ENCODE results near the gene MBD3.
"Not testable (repeated sequence)": the region's sequence is repeated elsewhere in the genome, so short reads cannot be mapped to it uniquely, and the experiment has no call there.

MBD3 gene

GRCh38 chr19:1551068-1552040 is 41.3 kb downstream of the MBD3 start:
- TF ChIP-seq GLIS1 (tag by site-specific recombination; IDR thresholded peaks at IDR 0.05) (0 out of 2 replicates have a peak, but pooled peaks have one; percentile 9), ZNF843 (tag by site-specific recombination; IDR thresholded peaks at IDR 0.05) (no peak)
- no peaks in the 10 kb centered on the region for H3K4me1 ChIP-seq (ENCODE audit: control insufficient read depth, insufficient read depth, low read length)
- POLR2A ChIA-PET = no interaction called here
- H3K9me3 ChIP-seq (ENCODE audit: control insufficient read depth, insufficient read depth, low read depth, low read length) = no peaks in the 10 kb centered on the region
- no peak overlapping the region for H3K4me3 ChIP-seq (ENCODE audit: low read depth, low read length)
- CTCF ChIA-PET = interaction anchor here (0.6 to 1.3 kb wide), 3 partner anchors 121 to 525 kb away, joined by 3 to 5 read pairs (median 3); no protein-coding TSS in a partner anchor
- H3K36me3 ChIP-seq (ENCODE audit: control insufficient read depth in 2 of 2, insufficient read depth in 1 of 2, low read length in 2 of 2) = peaks cover 0 to 6% of the 10 kb centered on the region in 2 experiments; a peak in 1 of 3 replicates
- H3K27ac ChIP-seq (ENCODE audit: extremely low read depth, low read depth, low read length) = no peak overlapping the region

DNA sequence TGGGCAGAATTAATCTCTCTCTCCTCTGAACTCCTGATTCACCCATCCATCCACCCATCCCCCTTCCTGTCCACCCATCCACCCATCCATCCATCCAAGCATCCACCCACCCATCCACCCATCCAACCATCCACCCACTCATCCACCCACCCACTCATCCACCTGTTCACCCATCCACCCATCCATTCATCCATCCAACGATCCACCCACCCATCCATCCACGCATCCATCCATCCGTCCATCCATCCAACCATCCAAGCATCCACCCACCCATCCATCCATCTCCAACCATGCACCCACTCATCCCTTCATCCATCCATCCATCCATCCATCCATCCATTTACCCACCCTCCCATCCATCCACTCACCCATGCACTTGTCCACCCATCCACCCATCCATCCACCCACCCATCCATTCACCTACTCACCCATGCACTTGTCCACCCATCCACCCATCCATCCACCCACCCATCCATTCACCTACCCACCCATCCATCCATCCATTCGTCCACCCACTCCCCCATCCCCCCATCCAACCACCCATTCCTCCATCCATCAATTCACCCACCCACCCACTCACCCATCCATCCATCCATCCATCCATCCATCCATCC is 43.2 kb downstream of the MBD3 start:
- TF ChIP-seq ZNF707 (tag by site-specific recombination; IDR thresholded peaks at IDR 0.05) (0 out of 2 replicates have a peak, but pooled peaks have one; percentile 27), ZNF140 (tag by site-specific recombination; IDR thresholded peaks at IDR 0.05) (no peak), KLF1 (tag by site-specific recombination; IDR thresholded peaks at IDR 0.05) (peak; percentile 46; the same call in 1 of the 2 replicates), SCRT2 (tag by site-specific recombination; IDR thresholded peaks at IDR 0.05) (peak; percentile 46), EGR2 (tag by site-specific recombination; IDR thresholded peaks at IDR 0.05; ENCODE audit: low read depth) (peak; percentile 99), ZFHX2 (tag by site-specific recombination; conservative IDR thresholded peaks at IDR 0.05) (peak; percentile 97), ZNF501 (tag by site-specific recombination; IDR thresholded peaks at IDR 0.05) (no peak), ZNF24 (tag by site-specific recombination; IDR thresholded peaks at IDR 0.05) (no peak), ZNF366 (tag by site-specific recombination; conservative IDR thresholded peaks at IDR 0.05) (peak; percentile 98), KLF8 (tag by site-specific recombination; IDR thresholded peaks at IDR 0.05) (peak; percentile 37; the same call in 1 of the 2 replicates), ZBTB17 (tag by site-specific recombination; IDR thresholded peaks at IDR 0.05) (peak; percentile 89)
- TF ChIP-seq, protein P1, sequence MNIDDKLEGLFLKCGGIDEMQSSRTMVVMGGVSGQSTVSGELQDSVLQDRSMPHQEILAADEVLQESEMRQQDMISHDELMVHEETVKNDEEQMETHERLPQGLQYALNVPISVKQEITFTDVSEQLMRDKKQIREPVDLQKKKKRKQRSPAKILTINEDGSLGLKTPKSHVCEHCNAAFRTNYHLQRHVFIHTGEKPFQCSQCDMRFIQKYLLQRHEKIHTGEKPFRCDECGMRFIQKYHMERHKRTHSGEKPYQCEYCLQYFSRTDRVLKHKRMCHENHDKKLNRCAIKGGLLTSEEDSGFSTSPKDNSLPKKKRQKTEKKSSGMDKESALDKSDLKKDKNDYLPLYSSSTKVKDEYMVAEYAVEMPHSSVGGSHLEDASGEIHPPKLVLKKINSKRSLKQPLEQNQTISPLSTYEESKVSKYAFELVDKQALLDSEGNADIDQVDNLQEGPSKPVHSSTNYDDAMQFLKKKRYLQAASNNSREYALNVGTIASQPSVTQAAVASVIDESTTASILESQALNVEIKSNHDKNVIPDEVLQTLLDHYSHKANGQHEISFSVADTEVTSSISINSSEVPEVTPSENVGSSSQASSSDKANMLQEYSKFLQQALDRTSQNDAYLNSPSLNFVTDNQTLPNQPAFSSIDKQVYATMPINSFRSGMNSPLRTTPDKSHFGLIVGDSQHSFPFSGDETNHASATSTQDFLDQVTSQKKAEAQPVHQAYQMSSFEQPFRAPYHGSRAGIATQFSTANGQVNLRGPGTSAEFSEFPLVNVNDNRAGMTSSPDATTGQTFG (tag by site-specific recombination; IDR thresholded peaks at IDR 0.05; ENCODE audit: borderline replicate concordance) = 0 out of 2 replicates have a peak, but pooled peaks have one; percentile 39
- CTCF ChIA-PET = no interaction called here

GRCh38 chr19:1540365-1540925 is 52.2 kb downstream of the MBD3 start:
- H3K4me3 ChIP-seq (ENCODE audit: low read depth, low read length) = no peak overlapping the region
- no peaks in the 10 kb centered on the region for H3K9me3 ChIP-seq (ENCODE audit: control insufficient read depth, insufficient read depth, low read depth, low read length)
- CTCF ChIA-PET = interaction anchor here (0.6 to 0.7 kb wide), 2 partner anchors 208 to 312 kb away, joined by 3 to 5 read pairs; no protein-coding TSS in a partner anchor
- POLR2A ChIA-PET = no interaction called here
- H3K4me1 ChIP-seq (ENCODE audit: control insufficient read depth, insufficient read depth, low read length) = no peaks in the 10 kb centered on the region
- H3K27ac ChIP-seq (ENCODE audit: extremely low read depth, low read depth, low read length) = no peak overlapping the region
- no peaks in the 10 kb centered on the region for H3K36me3 ChIP-seq (ENCODE audit: control insufficient read depth in 2 of 2, insufficient read depth in 1 of 2, low read length in 2 of 2)
- no peak for TF ChIP-seq BCL11A (tag by site-specific recombination; IDR thresholded peaks at IDR 0.05; ENCODE audit: low read depth)
- no peak for TF ChIP-seq ZNF623 (tag by site-specific recombination; IDR thresholded peaks at IDR 0.05)
- TF ChIP-seq ZNF830 (tag by site-specific recombination; IDR thresholded peaks at IDR 0.05; ENCODE audit: low read depth) = no peak
- no peak for TF ChIP-seq ZNF155 (tag by site-specific recombination; IDR thresholded peaks at IDR 0.05)
- no peak for TF ChIP-seq ZNF747 (tag by site-specific recombination; IDR thresholded peaks at IDR 0.05)
- TF ChIP-seq ZNF175 (tag by site-specific recombination; IDR thresholded peaks at IDR 0.05) = no peak
- no peak for TF ChIP-seq ZNF184 (tag by site-specific recombination; IDR thresholded peaks at IDR 0.05)
- no peak for TF ChIP-seq ZNF239 (tag by site-specific recombination; IDR thresholded peaks at IDR 0.05)

More for the DNA sequence above, 43.2 kb downstream of the MBD3 start:
- Histone ChIP-seq H3K4me3 (ENCODE audit: low read depth, low read length) (no peak overlapping the region), H3K36me3 (ENCODE audit: control insufficient read depth in 2 of 2, insufficient read depth in 1 of 2, low read length in 2 of 2) (peaks cover 0 to 4% of the 10 kb centered on the region in 2 experiments; a peak in 1 of 3 replicates), H3K27ac (ENCODE audit: extremely low read depth, low read depth, low read length) (no peak overlapping the region), H3K4me1 (ENCODE audit: control insufficient read depth, insufficient read depth, low read length) (no peaks in the 10 kb centered on the region), H3K9me3 (ENCODE audit: control insufficient read depth, insufficient read depth, low read depth, low read length) (no peaks in the 10 kb centered on the region)
- POLR2A ChIA-PET = no interaction called here

- not testable (repeated sequence) for H3K27ac ChIP-seq (ENCODE audit: extremely low read depth, low read depth, low read length)
Measured at GRCh38 chr19:1539749-1540148, 52.9 kb downstream of the MBD3 start.

More at GRCh38 chr19:1539749-1540148, 52.9 kb downstream of the MBD3 start:
- H3K4me3 ChIP-seq (ENCODE audit: low read depth, low read length); H3K4me1 ChIP-seq (ENCODE audit: control insufficient read depth, insufficient read depth, low read length); H3K9me3 ChIP-seq (ENCODE audit: control insufficient read depth, insufficient read depth, low read depth, low read length); H3K36me3 ChIP-seq (ENCODE audit: control insufficient read depth in 2 of 2, insufficient read depth in 1 of 2, low read length in 2 of 2); POLR2A ChIA-PET; CTCF ChIA-PET: not testable (repeated sequence)

All from HEK293 (cell line).